ENCODE measurements around the gene TGIF2.
A peak's percentile ranks its signal among the peaks of the same experiment; 100 is the strongest.

Gene TGIF2

DNA sequence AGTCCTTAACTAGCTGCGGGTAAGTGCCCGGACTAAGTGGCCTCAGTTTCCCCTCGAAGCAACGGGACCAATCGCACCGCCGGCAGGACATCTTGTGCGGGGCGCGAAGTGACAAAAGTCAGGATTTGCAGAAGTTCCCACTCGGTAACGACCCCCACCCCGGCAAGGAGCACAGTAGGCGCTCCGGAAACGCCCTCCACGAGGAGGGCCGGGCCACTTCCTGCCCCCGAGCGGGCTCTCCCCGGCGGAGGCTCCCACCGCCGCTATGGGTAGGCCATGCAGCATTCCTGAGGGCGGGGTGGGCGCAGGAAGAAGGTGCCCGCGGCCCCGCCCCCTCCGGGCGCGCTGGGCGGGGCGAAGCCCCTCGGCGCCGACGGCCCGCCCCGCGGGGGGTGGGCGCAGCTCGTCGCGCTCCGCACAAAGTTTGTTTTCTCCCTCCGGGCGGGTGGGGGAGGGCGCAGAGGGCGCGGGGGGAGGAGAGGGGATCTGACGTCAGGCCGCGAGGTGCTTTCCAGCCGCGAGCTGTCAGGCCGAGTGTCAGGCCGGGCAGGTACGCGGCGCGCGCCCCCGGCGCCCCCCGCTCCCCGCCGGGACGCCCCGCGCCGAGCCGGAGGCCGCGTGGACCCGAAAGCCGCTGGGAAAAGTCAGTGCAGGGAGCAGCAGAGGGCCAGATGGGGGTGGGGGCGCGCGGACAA is at the start of gene TGIF2:
TSS of gene TGIF2 (plus strand) at position 495 of the 695 bp plus-strand sequence. CDS start 5,178 bp downstream, outside the sequence.
- peak; percentile 84 for DNase-seq (ENCODE audit: low read depth)

DNA sequence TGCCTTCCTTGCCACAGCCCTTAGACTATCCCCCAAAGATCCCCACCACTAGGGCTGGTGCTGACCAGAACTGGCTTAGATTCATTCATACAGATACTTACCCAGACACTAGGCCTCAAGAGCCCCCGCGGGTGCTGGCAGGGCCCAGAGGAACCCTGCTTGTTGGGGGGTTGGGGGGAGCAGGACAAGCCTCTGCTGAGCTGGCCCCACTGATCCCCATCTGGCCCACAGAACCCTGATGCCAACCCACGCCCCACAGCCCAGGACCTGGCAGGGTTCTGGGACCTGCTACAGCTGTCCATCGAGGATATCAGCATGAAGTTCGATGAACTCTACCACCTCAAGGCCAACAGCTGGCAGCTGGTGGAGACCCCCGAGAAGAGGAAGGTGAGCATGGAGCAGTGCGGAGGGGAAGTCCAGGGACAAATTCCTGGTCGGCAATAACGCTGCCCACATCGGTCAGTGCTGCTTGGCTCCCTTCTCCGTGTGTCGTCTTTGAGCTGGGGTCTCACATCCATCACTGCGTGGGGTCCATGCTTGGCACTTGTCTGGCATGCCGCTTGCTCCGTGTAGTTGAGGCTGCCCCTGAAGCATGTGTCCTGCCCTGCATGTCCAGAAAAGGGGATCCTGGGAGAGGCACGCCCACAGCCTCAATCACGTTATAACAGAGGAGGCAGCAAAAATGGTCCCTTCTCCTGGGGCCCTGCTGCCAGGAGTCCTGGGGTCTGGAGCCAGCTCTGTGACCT is 47.6 kb upstream of the TGIF2 start:
- DNase-seq (ENCODE audit: low read depth), result no peak

DNA sequence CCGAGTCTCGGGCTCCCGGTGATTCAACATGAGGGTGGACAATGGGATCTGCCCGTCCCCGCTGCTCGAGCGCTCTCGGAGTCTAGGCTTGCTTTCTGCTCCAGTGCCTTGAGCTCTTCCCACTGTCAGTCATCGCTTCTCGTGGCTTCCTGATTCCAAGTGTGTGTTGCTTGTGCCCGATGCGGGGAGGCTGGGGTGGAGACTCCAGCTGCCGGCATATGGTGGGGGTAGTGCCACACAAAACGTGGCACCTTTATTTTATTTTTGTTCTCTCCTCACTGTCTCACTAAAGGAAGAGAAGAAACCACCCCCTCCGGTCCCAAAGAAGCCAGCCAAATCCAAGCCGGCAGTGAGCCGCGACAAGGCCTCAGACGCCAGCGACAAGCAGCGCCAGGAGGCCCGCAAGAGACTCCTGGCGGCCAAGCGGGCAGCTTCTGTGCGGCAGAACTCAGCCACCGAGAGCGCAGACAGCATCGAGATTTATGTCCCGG is 46.8 kb upstream of the TGIF2 start:
- no peak for DNase-seq (ENCODE audit: low read depth)

DNA sequence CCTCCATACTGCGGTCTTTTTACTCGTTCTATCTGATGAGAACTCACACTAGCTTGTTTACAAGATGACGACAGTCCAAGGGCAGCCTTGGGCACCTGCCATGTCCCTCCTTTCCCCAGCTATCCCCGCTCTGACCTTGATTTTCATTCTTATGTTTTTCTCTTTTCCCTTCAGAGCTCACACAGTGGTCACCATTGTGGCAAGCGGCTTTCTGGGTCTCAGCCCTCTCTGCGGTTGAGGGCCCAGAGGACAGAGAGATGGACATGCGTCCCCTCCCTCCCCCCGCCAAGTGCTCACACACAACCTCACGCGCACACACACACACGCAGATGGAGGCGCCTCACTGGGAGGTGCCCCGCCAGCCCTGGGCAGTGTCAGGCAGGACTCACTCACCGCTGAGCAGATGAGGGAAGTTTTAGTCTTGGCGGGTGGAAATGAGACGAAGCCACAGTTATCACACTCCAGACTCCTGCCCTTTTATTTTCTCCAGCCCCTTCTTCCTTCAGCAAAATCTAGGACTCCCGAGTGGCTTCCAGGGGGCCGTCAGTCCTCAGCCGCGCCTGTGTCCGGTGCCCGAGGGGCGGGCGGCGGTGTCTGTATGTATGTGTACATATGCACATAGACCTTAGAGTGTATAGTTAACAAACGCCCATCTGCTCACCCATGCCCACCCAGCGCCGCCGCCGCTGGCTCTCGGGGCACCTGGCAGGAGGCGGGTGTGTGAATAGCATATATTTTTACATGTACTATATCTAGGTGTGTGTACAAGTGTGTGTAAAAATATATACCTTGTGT is 45.9 kb upstream of the TGIF2 start:
- no peak for DNase-seq (ENCODE audit: low read depth)

DNA sequence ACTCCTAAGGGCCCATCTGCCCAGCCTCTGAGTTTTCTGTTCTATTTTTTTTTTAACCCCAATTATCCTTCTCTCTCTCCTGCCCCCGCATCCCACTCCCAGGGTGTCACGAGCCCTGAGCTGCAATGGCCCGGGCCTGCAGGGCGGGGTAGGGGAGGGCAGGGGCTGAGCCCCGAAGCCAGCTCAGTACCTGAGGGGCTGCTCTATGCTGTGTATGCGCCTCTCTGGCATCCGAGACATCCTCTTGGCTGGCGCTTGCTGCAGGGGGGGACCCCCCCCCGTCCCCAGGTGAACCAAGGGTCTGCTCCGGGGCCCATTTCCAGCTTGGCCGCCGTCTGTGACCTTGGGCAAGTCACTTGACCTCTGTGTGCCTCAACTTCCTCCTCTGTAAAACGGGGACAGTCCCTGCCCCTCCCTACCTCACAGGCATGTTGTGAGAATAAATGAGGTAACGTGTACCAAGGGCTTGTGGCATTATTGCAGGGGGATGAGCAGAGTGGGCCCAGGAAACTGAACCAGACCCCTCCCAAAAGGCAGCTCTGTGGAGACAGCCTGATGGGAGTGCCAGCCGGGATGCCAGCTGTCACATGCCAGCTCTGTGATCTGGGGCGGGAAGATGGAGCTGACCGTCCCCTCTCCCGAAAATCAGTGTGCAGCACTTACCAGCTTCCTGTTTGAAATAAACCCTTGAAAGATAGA is 45.1 kb upstream of the TGIF2 start:
- no peak for DNase-seq (ENCODE audit: low read depth)

DNA sequence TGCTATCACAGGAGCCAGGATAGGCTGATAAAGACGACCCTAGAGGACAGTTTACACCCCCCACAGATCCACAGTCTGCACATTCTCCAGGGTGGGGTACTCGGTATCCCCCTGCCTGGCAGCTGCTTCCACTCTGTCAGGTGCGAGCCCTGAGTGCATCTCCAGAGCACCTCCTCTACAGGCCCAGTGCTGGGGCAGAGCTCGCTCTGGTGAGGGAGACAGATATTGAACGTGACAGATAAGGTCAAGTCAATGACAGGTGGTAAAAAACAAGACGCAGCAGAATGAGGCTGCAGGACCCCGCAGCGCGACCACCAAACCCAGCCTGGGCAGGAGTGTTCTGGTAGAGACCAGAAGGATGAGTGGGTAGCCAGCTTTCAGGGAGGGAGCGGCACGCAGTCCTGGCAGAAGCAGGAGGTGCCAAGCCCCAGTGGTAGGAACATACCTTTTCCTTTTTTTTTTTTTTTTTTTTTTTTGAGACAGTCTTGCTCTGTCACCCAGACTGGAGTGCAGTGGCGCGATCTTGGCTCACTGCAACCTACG is 44.5 kb upstream of the TGIF2 start:
- no peak for DNase-seq (ENCODE audit: low read depth)

DNA sequence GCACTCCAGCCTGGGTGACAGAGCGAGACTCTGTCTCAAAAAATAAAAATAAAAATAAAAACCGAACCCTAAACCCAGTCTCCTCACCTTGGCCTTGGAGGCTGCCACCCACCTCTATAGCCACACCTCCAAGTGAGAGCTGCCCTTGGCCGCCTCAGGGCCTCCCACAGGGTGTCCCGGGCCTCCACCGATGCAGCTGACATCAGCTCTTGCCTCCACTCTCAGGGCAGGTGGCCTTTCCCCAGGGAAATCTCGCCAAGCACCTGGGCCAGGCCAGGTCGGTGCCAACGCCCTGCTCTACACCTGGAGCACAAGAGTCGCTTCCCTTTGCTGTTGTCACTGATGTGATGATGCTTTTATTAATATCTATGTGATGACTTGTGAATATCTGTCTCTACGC is 41.0 kb upstream of the TGIF2 start:
- DNase-seq (ENCODE audit: low read depth), result no peak

DNA sequence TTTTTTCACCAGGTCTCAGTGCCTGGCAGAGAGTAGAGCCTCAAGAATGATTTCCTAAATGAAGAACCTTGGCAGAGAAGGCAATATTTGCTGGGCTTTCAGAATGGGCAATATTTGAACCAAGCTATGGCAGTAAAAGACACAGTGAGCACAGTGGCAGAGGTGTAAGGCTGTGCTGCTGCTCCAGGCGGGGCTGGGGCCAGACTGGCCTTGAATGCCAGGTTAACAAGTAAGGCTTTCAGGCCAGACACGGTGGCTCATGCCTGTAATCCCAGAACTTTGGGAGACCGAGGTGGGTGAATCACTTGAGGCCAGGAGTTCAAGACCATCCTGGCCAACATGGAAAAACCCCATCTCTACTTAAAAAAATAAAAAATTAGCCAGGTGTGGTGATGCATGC is 40.6 kb upstream of the TGIF2 start:
- DNase-seq (ENCODE audit: low read depth), result no peak

DNA sequence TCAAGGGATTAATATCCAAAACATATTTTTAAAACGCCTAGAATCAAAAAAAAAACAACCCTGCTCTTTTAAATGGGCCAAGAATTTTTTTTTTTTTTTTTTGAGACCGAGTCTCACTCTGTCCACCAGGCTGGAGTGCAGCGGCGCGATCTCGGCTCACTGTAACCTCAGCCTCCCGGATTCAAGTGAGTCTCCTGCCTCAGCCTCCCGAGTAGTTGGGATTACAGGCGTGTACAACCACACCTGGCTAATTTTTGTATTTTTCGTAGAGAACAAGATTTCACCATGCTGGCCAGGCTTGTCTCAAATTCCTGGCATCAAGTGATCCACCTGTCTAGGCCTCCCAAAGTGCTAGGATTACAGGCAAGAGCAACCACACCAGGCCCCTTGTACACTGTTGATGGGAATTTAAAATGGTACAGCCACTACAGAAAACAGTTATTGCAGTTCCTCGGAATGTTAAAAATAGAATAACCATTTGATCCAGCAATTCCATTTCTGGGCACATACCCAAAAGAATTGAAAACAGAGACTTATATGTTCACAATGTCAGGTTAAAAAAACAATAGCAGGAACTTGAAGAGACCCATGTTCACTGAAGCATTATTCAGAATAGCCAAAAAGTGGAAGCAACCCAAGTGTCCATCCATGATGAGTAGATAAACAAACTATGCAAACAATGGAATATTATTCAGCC is 35.2 kb upstream of the TGIF2 start:
- DNase-seq (ENCODE audit: low read depth), result no peak

DNA sequence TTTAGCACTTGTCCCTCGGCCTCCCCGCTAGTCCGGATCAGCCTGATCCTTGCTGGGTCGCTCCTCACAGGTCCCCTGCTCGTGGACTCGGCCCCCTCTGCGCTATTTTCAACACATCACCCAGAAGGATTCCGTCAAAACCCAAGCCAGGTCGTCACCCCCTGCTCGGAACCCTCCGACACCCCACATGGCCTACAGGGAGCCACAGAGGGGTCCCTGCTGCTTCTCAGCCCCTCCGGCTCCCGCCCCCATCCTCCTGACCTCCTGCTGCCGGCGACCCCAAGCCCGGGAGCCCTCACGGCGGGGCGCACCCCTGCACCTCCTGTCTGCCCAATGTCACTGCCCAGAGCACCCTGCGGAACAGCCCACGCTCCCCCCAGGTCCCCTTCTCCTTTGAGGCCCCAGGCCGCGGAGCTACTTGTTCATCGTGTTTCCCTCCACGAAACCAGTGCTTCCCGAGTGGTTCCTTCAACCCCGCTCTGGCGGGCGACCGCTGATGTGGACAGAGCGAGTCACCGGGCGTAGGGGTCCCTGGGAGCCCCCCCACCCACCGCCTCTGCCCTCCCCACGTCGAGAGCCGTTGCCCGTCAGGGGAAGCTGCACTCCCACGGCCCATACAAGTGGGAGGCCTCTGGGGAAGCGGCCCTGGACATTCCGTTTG is 32.7 kb upstream of the TGIF2 start:
- DNase-seq (ENCODE audit: low read depth), result no peak

DNA sequence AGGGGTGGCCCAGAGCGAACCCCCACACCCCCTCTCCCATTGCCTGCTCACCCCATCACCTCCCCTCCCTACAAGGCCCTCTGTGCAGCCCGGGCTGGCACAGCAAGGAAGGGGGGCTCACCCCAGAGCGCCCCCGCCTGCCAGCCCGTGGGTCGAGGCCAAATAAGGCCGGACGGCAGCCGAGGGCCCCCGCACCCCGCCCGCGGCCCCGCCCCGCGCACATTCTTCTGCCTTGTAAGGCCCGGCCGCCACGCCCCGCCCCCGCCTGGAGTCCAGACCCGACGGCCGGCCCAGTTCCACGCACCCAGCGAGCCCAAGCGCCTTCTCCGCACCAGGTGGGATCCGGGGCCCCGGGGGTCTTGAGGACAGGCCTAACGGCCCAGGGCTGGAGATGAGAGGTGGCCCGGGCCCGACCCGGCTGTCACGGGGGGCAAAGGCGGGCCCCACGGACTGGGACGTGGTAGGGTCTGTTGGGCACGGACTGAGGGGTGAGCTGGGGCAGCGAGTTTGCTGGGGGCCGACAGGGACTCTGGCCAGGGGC is 32.1 kb upstream of the TGIF2 start, which contains the start of gene MYL9:
TSS of gene MYL9 (plus strand) at position 293 of the 541 bp plus-strand sequence. CDS start 3,366 bp downstream, outside the sequence.
- no peak for DNase-seq (ENCODE audit: low read depth)

DNA sequence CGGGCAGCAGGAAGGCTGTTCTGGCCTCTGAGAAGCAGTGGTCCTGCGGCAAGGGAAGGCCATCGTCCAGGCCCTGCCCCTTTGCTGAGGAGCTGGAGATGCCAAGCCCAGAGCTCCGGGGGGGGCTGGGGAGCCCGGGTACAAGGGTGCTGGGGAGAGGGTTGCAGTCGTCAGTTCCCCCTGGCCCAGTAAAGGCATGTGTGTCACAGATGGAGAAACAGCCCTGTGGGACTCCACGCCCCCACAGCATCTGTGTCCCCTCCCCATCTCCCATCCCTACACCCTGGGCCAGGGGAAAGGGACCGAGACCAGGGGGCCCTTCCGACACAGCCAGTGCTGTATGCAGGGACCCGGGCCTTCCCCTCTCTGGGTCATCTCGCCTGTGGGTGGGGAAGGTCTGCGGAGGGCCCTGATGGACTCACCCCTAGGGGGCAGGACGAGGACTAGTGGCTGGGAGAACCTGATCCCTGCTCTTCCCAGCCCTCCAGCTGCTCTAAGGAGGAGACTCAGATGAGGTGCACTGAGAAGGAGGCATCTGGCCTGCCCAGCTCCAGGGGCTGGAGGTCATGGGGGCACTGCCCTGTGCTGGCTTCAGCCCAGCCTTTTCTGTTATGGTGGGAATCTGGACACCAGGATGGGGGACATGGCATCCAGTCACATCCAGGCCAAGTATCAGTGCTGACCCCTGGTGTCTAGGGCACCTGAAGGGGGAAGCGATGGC is 31.5 kb upstream of the TGIF2 start:
- DNase-seq (ENCODE audit: low read depth), result no peak

DNA sequence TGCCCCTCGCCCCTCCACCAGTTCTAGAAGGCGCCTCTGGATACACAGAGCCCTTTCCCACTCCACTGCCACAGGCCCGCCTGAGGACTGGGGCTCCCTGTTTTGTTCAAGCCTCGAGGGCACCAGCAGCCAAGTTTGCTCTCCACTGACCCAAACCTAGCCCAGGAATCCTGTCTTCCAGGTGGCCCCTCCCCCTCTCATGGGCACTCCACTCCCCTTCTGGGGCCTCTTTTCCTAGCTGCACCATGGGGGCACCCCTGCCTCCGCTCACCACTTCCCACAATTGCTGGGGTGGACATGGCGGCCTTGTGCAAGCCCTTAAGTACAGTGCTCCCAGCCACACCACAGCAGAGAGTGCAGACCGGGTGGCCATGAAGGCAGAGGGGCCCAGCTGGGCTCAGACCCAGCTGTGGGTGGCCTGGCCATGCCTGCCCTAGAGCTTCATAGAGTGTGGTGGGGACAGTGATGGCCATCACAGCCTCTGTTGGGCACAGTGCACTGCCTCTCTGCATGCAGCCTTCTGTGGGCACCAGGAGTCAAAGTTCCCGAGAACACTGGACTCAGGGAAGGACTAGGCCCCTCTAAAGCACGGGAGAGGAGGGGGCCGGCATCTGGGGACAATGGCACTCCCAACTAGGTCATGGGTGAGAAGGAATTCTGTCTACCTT is 30.7 kb upstream of the TGIF2 start:
- DNase-seq (ENCODE audit: low read depth), result no peak

DNA sequence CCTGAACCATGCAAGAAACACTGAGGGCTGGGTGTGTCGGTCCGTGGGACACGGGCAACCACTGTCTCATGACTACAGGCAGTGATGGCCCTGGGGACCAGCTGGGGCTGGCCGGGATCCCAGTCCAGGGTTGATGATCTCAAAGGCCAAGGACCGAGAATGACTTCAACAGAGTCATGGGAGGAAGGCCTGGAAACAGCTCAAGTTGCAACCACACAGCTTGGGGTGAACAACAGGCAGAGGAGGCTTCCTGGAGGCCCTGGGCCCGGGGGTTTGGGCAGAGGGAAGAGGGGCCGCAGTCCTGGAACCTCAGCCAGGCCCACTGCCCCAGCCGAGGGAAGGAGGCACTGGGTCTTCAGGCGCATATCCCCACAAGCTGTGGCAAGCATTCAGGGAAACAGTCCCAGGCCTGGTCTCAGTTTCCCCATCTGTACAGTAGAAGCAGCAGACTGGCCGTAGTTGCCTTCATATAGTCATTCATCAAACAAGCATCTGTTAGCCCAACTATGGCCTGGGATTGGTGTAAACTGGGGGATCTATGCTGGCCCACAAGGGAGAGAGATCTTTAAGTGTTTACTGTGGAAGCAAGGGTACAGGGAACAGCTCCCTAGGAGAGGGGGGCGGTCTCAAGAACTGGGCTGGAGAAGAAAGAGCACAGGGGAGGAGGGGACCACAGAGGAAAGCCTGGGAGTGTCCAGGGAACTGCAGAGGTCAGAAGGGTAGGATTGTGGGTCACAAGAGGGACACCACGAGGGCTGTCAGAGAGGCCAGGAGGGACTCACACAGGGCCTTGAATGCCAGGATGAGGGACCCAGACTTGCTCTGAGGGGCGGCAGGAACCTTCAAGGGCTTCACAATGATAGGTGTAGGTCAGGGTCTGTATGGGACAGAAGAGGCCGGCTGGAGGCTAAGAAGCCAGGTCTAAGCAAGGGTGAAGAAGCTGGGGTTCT is 29.9 kb upstream of the TGIF2 start:
- no peak for DNase-seq (ENCODE audit: low read depth)

DNA sequence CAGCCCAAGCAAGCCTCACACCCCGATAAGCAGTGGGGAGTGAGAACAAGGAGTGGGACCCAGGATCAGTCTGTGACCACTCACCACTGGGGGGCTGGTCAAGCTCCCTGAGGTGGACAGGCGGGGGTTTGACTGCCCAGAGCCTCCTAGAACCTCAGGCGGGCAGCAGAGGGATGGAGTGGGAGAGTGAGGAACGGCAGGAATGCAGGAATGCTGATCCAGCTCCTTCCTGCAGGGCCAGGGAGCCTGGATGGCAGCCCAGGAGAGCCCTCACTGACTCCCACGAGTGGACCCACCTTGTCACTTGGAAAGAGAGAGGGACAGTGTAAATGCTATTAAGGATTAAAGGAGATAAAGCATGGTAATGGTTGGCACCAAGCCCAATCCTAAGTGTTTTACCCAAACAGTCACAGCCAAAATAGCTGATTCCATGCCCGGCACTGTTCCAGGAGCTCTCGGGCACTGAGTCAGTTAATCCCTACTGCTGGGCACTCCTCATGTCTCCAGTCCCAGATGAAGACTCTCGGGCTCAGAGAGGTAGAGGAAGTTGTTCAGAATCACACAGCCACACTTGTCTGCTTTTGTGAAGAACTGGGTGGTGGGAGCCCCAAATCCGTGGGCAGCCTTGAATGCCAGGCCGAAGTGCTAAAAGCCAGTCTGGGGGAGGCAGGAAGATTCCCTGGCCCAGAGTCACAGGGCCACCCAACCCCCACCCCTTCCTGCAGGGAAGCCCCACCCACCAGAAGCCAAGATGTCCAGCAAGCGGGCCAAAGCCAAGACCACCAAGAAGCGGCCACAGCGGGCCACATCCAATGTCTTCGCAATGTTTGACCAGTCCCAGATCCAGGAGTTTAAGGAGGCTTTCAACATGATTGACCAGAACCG is 29.0 kb upstream of the TGIF2 start:
- DNase-seq (ENCODE audit: low read depth), result no peak

DNA sequence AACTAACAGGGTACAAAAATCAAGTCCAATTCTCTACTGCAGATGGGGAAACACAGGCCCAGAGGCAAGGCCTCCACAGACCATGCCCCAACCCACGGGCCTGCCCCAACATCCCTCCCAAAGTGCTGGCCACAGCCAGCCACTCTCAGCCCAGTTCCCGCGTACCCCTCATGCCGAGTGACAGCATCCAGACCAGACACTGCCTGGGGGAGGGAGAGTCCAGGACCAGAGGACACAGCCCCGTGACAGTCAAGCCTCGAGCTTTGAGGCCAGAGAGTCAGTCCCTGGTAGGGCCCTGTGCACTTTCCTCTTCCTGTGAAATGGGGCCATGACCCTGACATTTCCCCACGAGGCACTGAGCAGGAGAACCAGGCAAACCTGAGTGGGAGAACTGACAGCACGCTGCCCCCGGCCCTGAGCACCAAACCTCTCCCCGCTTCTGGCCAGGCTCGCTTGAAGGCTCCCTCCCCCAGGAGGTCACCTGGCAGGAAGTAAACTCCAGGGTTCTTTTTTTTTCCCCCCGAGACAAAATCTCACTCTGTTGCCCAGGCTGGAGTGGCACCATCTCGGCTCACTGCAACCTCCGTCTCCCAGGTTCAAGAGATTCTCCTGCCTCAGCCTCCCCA is 27.2 kb upstream of the TGIF2 start:
- DNase-seq (ENCODE audit: low read depth), result no peak

Data from activated T-helper 9 cell treated with anti-CD3 and anti-CD28 coated beads, Interleukin-2, amount 50 U/mL, for 16 hours (primary cell).